HG03280 (cell line): ENCODE results near the gene DENND1B.

Source experiments
- ATAC-seq: cut with Tn5 transposase; IDR thresholded peaks from one replicate; pipeline ENCODE4 v1.9.1; 2021; ENCODE audit warnings: mild to moderate bottlenecking, moderate library complexity; ENCODE audit not compliant: unreplicated experiment

DENND1B gene

DNA sequence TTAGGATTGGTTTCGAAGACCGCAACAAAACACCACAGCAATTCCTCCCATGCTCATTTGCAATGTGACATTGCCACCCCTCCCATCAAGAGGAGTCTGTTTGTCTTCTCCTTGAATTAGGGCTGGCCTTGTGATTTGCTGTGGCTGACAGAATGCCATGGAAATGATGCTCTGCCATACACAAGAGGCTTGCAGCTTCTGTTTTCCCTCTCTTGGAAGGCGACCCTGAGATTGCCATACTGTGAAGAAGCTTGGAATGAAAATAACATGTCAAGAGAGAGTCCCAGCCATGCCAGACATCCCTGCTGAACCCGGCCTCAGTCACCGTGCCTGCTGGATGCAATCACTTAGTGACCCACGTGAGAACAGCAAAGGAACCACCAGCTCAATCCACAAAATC is 294.8 kb downstream of the DENND1B start:
- no peak for ATAC-seq

DNA sequence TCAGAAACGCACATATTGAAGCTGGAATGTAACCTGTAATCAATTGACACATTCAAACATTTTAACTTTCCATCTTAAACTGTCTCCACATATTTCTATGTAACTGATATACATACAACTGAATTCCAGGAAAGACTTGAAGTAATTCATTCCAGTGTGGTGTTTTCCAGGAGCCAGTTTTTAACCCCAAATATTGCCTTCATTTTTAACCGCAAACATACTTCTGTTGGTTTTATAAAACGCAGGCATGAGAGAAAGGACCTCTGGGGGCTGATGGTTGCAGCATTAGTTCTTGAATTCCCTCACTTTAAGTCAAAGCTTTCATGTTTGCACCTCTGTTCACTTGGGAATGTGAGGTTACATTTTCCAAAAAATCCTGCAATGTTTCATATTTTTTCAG is 303.1 kb downstream of the DENND1B start:
- ATAC-seq = no peak

DNA sequence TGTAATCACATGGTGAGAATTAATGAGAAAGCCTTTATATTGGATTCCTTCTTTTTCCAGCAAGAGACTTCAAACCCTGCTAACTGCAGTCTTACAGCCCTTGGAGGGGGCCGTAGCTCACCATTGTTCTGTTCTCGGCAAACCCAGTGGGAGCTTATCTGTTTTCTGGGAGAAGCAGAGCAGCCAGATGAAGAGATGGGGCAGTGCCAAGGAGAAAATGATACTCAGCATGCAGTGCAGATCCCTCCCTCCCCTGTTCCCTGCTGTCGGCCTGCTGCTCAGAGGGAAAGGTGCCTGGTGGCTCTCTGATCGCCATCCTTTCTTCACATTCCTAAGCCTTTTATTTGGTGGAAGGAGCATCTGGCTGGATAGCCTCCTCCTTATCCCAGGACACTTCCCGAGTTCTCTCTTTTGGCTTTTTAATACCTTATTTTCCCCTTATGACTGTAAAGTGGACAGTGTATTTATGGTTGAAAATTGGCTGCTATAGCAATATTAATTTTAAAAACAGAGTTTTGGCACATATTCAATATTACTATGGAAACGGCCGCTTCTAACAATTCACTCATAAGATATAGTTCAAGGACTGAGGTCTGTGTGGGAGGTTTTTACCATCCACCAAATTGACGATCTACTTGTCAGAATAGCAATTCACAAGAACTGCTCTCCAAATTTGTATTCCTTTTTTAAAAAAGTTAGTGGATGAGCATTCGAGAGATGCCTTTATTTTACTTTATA is 303.9 kb downstream of the DENND1B start:
- ATAC-seq = no peak

DNA sequence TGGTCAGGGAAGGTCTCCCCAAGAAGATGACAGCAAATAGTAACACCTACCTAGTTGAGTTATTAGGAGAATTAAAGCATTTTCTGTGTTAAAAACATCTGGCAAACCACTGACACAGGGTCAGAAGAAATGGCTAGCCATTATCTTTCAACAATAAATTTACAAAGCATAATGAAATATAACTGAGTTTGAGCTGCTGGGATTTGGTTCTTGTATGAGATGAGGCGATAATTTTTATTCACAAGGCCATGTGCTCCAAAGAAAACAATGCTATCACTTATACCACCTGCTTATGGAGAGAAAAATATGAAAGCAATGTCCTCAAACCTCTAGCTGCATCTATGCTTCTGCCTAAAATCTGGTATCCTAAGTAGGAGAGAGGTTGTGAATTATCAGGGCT is 304.9 kb downstream of the DENND1B start:
- ATAC-seq = no peak

DNA sequence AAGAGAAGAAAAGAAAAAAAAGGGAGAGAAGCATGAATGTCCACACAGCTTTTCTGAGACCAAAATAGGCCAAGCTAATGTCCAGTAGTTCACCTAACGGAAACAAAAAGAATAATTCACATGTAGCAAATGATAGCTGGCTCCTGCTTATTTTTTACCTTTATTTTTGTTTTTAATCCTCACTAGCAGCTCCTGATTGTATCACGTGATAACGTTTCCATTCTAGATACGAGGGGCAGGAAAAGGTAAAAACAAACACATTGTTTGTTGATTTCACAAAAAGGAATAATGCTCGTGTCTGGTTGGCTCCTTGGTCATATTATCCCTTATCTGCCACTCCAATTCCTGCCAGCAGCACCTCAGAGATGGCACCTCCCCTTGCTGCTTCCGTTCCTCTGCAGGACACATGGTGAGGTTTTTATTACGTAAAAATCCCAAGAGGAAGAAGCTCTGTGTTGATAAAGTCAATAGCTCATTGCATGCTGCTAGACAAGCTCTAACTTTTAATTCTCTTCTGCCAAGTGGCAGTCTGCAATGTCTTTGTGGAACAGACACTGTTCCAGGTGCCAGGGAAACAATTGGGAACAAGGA is 305.6 kb downstream of the DENND1B start:
- ATAC-seq = no peak

DNA sequence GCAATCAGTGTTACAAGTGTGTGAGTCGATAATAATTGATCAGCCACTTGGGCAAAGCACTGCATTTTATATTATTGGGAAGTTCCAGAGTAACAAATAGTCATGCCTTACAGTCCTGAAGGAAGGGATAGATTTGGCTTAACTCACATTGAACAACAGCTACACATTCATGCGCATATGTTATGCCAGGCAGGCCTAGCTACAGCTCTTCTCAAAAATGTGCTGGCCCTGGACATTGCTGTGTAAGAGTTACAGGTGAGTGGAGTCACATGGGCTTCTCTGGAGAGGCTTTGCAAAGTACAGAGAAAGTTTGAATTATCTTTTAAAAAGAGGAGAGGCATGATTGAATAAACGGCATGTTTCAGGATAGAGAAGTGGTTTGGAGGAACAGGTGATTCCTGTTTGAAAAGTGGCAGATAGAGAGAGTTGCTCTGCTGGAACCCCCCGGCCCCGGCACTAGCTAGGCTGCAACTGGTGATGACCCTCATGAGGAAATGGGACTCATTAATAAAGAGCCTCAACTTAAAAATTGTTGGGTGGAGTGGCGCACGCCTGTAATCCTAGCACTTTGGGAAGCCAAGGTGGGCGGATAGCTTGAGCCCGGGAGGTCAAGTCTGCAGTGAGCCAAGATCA is 306.6 kb downstream of the DENND1B start:
- no peak for ATAC-seq

DNA sequence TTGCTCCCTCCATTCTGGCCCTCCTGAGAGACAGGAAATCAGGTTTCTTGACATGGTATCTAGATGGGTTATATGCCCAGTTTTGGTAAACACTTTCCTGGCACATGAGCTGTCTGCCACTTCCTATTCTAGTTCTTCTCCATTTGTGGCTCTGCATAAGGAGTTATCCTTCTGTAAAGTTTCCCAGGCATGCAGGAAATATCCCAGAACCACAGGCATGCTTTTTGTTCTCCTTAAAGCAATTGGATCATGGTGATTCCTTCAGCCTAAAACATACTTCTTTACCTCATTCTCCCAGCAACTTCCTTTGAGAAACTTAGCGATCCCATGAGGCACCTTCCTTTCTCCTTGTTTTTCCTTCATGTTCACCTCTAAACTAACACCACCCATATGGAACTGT is 307.4 kb downstream of the DENND1B start:
- no peak for ATAC-seq

DNA sequence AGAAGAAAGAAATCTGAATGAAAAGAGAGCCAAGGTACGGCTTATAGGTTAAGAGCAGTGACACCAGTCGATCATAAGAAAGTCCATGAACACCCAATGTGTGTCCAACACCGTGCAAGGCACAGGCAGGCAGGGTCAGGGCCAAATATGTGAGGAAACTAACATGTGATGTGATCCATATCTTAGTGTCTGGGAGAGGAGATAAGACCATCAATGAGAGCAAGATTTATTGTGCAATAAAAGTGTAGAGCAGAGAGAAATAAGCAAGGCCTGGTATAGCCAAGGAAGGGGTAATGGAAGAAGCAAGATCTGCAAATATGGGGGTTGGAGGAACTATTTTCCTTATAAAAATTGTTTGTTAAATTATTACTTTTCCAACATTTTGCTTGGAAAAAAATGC is 308.5 kb downstream of the DENND1B start:
- ATAC-seq = no peak

DNA sequence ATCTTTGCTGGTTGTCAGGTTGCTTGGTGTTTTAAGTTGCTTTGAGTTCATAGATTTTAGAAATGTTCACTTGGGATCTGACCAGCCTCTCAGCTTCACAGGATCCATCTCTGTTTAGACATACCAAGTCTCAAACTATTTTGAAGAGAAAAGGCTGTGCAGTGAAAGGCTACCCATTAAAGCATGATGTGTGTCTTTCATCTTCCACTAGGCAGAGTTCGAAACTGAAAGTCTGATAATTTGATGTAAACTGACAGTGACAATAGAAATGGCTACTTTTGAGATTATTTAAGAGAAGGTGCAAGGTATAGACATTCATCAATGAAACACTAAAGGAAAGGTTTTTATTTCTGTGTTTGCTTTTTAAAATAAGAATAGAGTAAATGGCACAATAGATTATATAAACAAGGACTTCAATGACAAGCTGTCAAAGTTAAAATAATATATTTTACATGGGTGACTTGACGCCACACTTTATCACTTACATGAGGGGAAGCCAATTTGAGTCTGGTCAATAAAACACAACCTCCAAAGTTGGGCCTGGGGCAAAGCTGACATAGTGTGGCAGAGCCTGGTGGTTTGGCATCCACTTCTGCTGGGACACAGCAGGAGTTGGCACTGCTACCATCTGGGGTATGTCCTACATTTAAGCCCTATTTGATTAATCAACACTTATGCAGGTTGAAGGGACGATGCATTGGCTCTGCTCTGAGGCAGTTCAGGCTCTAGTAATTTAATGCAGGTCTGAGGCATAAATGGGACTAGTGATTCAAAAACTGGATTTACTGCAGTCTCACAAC is 309.6 kb downstream of the DENND1B start:
- ATAC-seq = no peak

DNA sequence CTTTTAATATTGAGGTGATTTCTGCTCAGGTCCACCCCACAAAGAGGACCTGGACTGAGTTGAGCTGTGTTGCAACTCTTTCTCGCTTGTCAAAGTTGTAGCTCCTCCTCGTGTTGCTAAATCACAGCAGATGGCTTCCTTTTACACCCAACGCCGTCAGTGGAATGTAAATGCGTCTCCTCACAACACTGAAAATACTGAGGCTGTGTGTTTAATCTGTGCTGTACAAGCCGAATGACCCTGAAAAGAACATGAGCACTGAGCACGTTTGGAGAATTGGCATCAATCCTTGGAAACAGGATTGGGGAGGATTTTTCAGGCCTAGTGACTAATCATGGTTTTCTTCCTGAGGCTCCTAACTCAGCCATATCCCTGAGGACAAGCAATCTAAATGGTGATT is 311.2 kb downstream of the DENND1B start:
- ATAC-seq = no peak

DNA sequence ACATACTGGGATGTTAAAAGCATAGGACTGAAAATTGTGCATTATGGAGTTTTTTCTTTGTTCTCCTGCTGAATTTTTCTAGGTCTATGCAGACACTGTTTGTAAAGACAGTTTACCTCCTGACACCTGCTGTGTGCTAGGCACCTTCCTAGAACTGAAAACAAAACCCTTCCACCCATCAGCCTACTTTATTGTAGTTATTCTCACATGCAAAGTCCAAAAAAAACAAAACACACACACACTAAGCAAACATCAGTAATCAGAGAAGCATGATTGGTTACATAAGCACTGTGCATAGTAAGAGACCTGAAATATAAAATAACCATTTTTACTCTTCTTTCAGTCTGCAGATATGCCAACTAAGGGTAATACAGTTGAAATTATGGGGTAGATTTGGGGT is 312.1 kb downstream of the DENND1B start:
- no peak for ATAC-seq

DNA sequence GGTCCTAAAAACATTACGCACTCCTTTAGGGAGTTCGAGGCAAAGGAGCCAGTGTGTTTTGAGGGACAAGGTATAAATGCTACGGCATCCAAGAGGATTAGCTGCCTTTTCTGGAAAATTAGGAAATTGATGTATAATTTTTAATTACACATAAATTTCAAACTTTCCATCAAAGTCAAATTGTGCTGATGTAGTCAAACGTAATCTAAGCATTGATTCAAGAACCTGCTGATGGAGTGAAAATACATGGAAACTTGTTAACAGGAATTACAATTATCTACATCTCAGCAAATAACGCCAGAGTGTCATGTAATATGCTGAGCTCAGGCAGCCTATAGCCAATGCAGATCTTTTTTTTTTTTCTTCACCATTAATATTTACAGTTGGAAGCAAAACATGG is 312.7 kb downstream of the DENND1B start:
- no peak for ATAC-seq
